ENCODE results near the gene TMC7.

Gene TMC7

GRCh38 chr16:19095654-19096053 is 111.9 kb downstream of the TMC7 start:
- no peak for TF ChIP-seq EZH2 (IDR thresholded peaks at IDR 0.05)
- no peak for TF ChIP-seq POLR2AphosphoS5 (IDR thresholded peaks at IDR 0.05; ENCODE audit: borderline replicate concordance, low read depth, low read length)
- no peak for TF ChIP-seq FOXP2 (optimal IDR thresholded peaks at IDR 0.05; ENCODE audit: control extremely low read depth, extremely low read length, insufficient read depth)
- H3K27ac ChIP-seq: no peak overlapping the region
- no peaks in the 10 kb centered on the region for H3K9me3 ChIP-seq (ENCODE audit: low read depth, low read length)
- no peaks in the 10 kb centered on the region for H3K36me3 ChIP-seq (ENCODE audit: insufficient read depth, low read length)
- no peak overlapping the region for H3K9ac ChIP-seq (ENCODE audit: insufficient read length)
- no peak for DNase-seq (ENCODE audit: low read depth, low spot score)
- H3K4me3 ChIP-seq: no peak overlapping the region

GRCh38 chr16:19098173-19098572 is 114.4 kb downstream of the TMC7 start:
- H3K36me3 ChIP-seq (ENCODE audit: insufficient read depth, low read length): no peaks in the 10 kb centered on the region
- no peaks in the 10 kb centered on the region for H3K9me3 ChIP-seq (ENCODE audit: low read depth, low read length)
- no peak for DNase-seq (ENCODE audit: low read depth, low spot score)
- no peak overlapping the region for H3K9ac ChIP-seq (ENCODE audit: insufficient read length)
- H3K4me3 ChIP-seq: no peak overlapping the region
- no peak overlapping the region for H3K27ac ChIP-seq
- TF ChIP-seq FOXP2 (optimal IDR thresholded peaks at IDR 0.05; ENCODE audit: control extremely low read depth, extremely low read length, insufficient read depth) (no peak), POLR2AphosphoS5 (IDR thresholded peaks at IDR 0.05; ENCODE audit: borderline replicate concordance, low read depth, low read length) (no peak), EZH2 (IDR thresholded peaks at IDR 0.05) (no peak)

- H3K4me3 ChIP-seq: no peak overlapping the region
- DNase-seq (ENCODE audit: low read depth, low spot score): no peak
- H3K36me3 ChIP-seq (ENCODE audit: insufficient read depth, low read length): no peaks in the 10 kb centered on the region
- H3K9me3 ChIP-seq (ENCODE audit: low read depth, low read length): no peaks in the 10 kb centered on the region
- H3K9ac ChIP-seq (ENCODE audit: insufficient read length): no peak overlapping the region
- H3K27ac ChIP-seq: no peak overlapping the region
- TF ChIP-seq FOXP2 (optimal IDR thresholded peaks at IDR 0.05; ENCODE audit: control extremely low read depth, extremely low read length, insufficient read depth) (no peak), POLR2AphosphoS5 (IDR thresholded peaks at IDR 0.05; ENCODE audit: borderline replicate concordance, low read depth, low read length) (no peak), EZH2 (IDR thresholded peaks at IDR 0.05) (no peak)
Observed at GRCh38 chr16:19102187-19102872, 118.6 kb downstream of the TMC7 start.

- Histone ChIP-seq H3K9me3 (ENCODE audit: low read depth, low read length) (no peaks in the 10 kb centered on the region), H3K36me3 (ENCODE audit: insufficient read depth, low read length) (no peaks in the 10 kb centered on the region), H3K9ac (ENCODE audit: insufficient read length) (no peak overlapping the region), H3K4me3 (no peak overlapping the region), H3K27ac (no peak overlapping the region)
- DNase-seq (ENCODE audit: low read depth, low spot score): no peak
- no peak for TF ChIP-seq FOXP2 (optimal IDR thresholded peaks at IDR 0.05; ENCODE audit: control extremely low read depth, extremely low read length, insufficient read depth)
- TF ChIP-seq EZH2 (IDR thresholded peaks at IDR 0.05): no peak
- TF ChIP-seq POLR2AphosphoS5 (IDR thresholded peaks at IDR 0.05; ENCODE audit: borderline replicate concordance, low read depth, low read length): no peak
Observed at GRCh38 chr16:19104607-19105006, 120.9 kb downstream of the TMC7 start.

- TF ChIP-seq EZH2 (IDR thresholded peaks at IDR 0.05) (no peak), FOXP2 (optimal IDR thresholded peaks at IDR 0.05; ENCODE audit: control extremely low read depth, extremely low read length, insufficient read depth) (no peak), POLR2AphosphoS5 (IDR thresholded peaks at IDR 0.05; ENCODE audit: borderline replicate concordance, low read depth, low read length) (no peak)
- H3K4me3 ChIP-seq: no peak overlapping the region
- H3K27ac ChIP-seq: no peak overlapping the region
- H3K9ac ChIP-seq (ENCODE audit: insufficient read length): no peak overlapping the region
- H3K9me3 ChIP-seq (ENCODE audit: low read depth, low read length): no peaks in the 10 kb centered on the region
- no peak for DNase-seq (ENCODE audit: low read depth, low spot score)
- H3K36me3 ChIP-seq (ENCODE audit: insufficient read depth, low read length): no peaks in the 10 kb centered on the region
Observed at GRCh38 chr16:19105131-19105530, 121.4 kb downstream of the TMC7 start.

GRCh38 chr16:19105891-19106624 is 122.3 kb downstream of the TMC7 start:
- Histone ChIP-seq H3K36me3 (ENCODE audit: insufficient read depth, low read length) (no peaks in the 10 kb centered on the region), H3K27ac (no peak overlapping the region), H3K9ac (ENCODE audit: insufficient read length) (no peak overlapping the region), H3K9me3 (ENCODE audit: low read depth, low read length) (no peaks in the 10 kb centered on the region), H3K4me3 (no peak overlapping the region)
- no peak for TF ChIP-seq POLR2AphosphoS5 (IDR thresholded peaks at IDR 0.05; ENCODE audit: borderline replicate concordance, low read depth, low read length)
- TF ChIP-seq EZH2 (IDR thresholded peaks at IDR 0.05): no peak
- no peak for TF ChIP-seq FOXP2 (optimal IDR thresholded peaks at IDR 0.05; ENCODE audit: control extremely low read depth, extremely low read length, insufficient read depth)
- DNase-seq (ENCODE audit: low read depth, low spot score): no peak

GRCh38 chr16:19106625-19107020 is 122.9 kb downstream of the TMC7 start:
- H3K9me3 ChIP-seq (ENCODE audit: low read depth, low read length): no peaks in the 10 kb centered on the region
- no peak overlapping the region for H3K27ac ChIP-seq
- DNase-seq (ENCODE audit: low read depth, low spot score): no peak
- TF ChIP-seq EZH2 (IDR thresholded peaks at IDR 0.05) (no peak), FOXP2 (optimal IDR thresholded peaks at IDR 0.05; ENCODE audit: control extremely low read depth, extremely low read length, insufficient read depth) (no peak), POLR2AphosphoS5 (IDR thresholded peaks at IDR 0.05; ENCODE audit: borderline replicate concordance, low read depth, low read length) (no peak)
- no peak overlapping the region for H3K4me3 ChIP-seq
- H3K36me3 ChIP-seq (ENCODE audit: insufficient read depth, low read length): no peaks in the 10 kb centered on the region
- H3K9ac ChIP-seq (ENCODE audit: insufficient read length): no peak overlapping the region

GRCh38 chr16:19108409-19109287 is 124.9 kb downstream of the TMC7 start:
- Histone ChIP-seq H3K27ac (no peak overlapping the region), H3K9me3 (ENCODE audit: low read depth, low read length) (no peaks in the 10 kb centered on the region), H3K9ac (ENCODE audit: insufficient read length) (no peak overlapping the region), H3K4me3 (no peak overlapping the region), H3K36me3 (ENCODE audit: insufficient read depth, low read length) (no peaks in the 10 kb centered on the region)
- TF ChIP-seq POLR2AphosphoS5 (IDR thresholded peaks at IDR 0.05; ENCODE audit: borderline replicate concordance, low read depth, low read length): no peak
- no peak for TF ChIP-seq FOXP2 (optimal IDR thresholded peaks at IDR 0.05; ENCODE audit: control extremely low read depth, extremely low read length, insufficient read depth)
- TF ChIP-seq EZH2 (IDR thresholded peaks at IDR 0.05): no peak
- DNase-seq (ENCODE audit: low read depth, low spot score): no peak

Measured in SK-N-MC (cell line).